ENCODE results near the gene NSFL1C.
"Not testable (repeated sequence)": the region's sequence is repeated elsewhere in the genome, so short reads cannot be mapped to it uniquely, and the experiment has no call there.

The NSFL1C gene

DNA sequence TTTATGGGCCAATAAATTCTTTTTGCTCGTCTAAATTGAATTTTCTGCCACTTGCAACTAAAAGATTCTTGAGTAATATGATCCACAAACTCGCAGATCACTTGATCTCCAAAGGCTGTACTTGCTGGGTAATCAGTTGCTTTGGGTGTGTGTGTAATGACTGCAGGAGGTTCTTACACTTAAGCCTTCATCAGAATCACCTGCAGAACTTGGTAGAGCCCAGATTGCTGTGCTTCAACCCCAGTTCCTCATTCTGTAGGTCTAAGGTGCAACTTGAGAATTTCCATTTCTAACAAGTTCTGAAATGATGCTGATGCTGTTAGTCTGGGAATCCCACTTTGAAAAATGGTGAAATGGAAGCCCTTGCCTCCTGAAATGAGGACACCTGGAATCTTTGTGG is 60.8 kb downstream of the NSFL1C start:
- DNase-seq, result no peak
- Histone ChIP-seq H3K36me3 (ENCODE audit: control insufficient read depth in 4 of 4, insufficient read depth in 4 of 4, low read length in 3 of 4) (no peaks in the 10 kb centered on the region), H3K27ac (ENCODE audit: insufficient read depth in 1 of 2, low read depth in 1 of 2, low read length in 2 of 2, poor library complexity in 1 of 2, severe bottlenecking in 2 of 2) (no peak overlapping the region), H3K27me3 (replicated peaks in 2 of 5; ENCODE audit: control insufficient read depth in 4 of 5, insufficient read depth in 5 of 5, low read length in 4 of 5) (no peaks in the 10 kb centered on the region), H3K4me3 (ENCODE audit: control insufficient read depth in 1 of 7, extremely low read depth in 1 of 7, insufficient read depth in 4 of 7, low read depth in 2 of 7, low read length in 6 of 7) (no peak overlapping the region), H3K9me3 (ENCODE audit: control extremely low read depth in 1 of 5, control insufficient read depth in 4 of 5, insufficient read depth in 2 of 5, low read depth in 1 of 5, low read length in 4 of 5) (peaks cover 0 to 18% (median 4%) of the 10 kb centered on the region in 5 experiments), H3K4me1 (ENCODE audit: control extremely low read depth in 1 of 4, control insufficient read depth in 4 of 4, insufficient read depth in 4 of 4, low read length in 3 of 4) (peaks cover 0 to 7% (median 0%) of the 10 kb centered on the region in 4 experiments)
- ChIA-PET POLR2A (interaction anchor here (0.7 kb wide), 1 partner anchor 303 kb away, joined by 6 read pairs; no protein-coding TSS in a partner anchor), CTCF (interaction anchor here (0.8 to 1.2 kb wide), 2 partner anchors 14 to 93 kb away, joined by 3 read pairs; no protein-coding TSS in a partner anchor)
- 70% methylated on average over 2 of the region's 2 CpGs for WGBS (ENCODE audit: insufficient coverage)

DNA sequence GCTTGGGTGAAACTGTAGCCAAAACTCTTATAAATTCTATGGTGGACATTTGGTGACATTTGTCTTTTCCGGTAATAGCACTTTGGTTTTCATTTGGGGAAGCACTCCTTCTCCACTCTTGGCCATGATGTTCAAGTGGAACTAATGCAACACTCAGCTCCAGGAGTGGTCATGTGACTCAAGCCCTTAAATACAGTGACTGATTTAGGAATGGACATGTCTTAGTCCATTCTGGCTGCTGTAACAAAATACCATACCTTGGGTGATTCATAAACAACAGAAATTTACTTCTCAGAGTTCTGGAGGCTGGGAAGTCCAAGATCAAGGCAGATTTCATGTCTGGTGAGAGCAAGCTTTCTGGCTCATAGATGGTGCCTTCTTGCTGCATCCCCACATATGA is 63.0 kb downstream of the NSFL1C start:
- H3K36me3 ChIP-seq (ENCODE audit: control insufficient read depth in 4 of 4, insufficient read depth in 4 of 4, low read length in 3 of 4), result no peaks in the 10 kb centered on the region
- no peaks in the 10 kb centered on the region for H3K27me3 ChIP-seq (replicated peaks in 2 of 5; ENCODE audit: control insufficient read depth in 4 of 5, insufficient read depth in 5 of 5, low read length in 4 of 5)
- H3K9me3 ChIP-seq (ENCODE audit: control extremely low read depth in 1 of 5, control insufficient read depth in 4 of 5, insufficient read depth in 2 of 5, low read depth in 1 of 5, low read length in 4 of 5), result peaks cover 0 to 18% (median 4%) of the 10 kb centered on the region in 5 experiments
- WGBS (ENCODE audit: insufficient coverage), result 71% methylated on average over 1 of the region's 1 CpG
- peaks cover 0 to 7% (median 0%) of the 10 kb centered on the region in 4 experiments for H3K4me1 ChIP-seq (ENCODE audit: control extremely low read depth in 1 of 4, control insufficient read depth in 4 of 4, insufficient read depth in 4 of 4, low read length in 3 of 4)
- ChIA-PET CTCF (interaction anchor here (1.3 to 1.8 kb wide), 3 partner anchors 9 to 100 kb away, joined by 3 to 4 read pairs (median 3); no protein-coding TSS in a partner anchor), POLR2A (no interaction called here)
- DNase-seq, result no peak
- no peak overlapping the region for H3K27ac ChIP-seq (ENCODE audit: insufficient read depth in 1 of 2, low read depth in 1 of 2, low read length in 2 of 2, poor library complexity in 1 of 2, severe bottlenecking in 2 of 2)
- H3K4me3 ChIP-seq (ENCODE audit: control insufficient read depth in 1 of 7, extremely low read depth in 1 of 7, insufficient read depth in 4 of 7, low read depth in 2 of 7, low read length in 6 of 7), result no peak overlapping the region

DNA sequence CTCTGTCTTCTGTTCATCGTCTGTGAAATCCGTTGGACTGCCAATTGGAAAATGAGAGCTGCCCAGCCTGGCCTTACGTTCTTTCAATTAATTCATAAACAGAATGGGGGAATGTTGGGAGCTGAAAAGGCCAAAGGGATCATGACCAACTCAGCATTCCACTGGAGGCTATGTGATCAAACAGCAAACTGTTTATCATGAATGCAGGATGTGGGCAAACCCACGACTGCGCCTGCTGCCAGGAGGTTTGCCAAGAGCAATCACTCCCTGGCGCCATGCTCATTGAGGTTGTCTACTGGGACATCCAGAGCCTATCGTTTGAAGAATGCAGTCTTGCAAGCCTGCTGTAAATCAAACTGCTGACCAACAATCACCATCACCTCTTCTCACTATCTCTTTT is 64.5 kb downstream of the NSFL1C start:
- WGBS (ENCODE audit: insufficient coverage), result 36% methylated on average over 4 of the region's 7 CpGs
- Histone ChIP-seq H3K36me3 (ENCODE audit: control insufficient read depth in 4 of 4, insufficient read depth in 4 of 4, low read length in 3 of 4) (no peaks in the 10 kb centered on the region), H3K27ac (ENCODE audit: insufficient read depth in 1 of 2, low read depth in 1 of 2, low read length in 2 of 2, poor library complexity in 1 of 2, severe bottlenecking in 2 of 2) (no peak overlapping the region), H3K4me3 (ENCODE audit: control insufficient read depth in 1 of 7, extremely low read depth in 1 of 7, insufficient read depth in 4 of 7, low read depth in 2 of 7, low read length in 6 of 7) (no peak overlapping the region), H3K4me1 (ENCODE audit: control extremely low read depth in 1 of 4, control insufficient read depth in 4 of 4, insufficient read depth in 4 of 4, low read length in 3 of 4) (peaks cover 0 to 8% (median 0%) of the 10 kb centered on the region in 4 experiments), H3K27me3 (replicated peaks in 2 of 5; ENCODE audit: control insufficient read depth in 4 of 5, insufficient read depth in 5 of 5, low read length in 4 of 5) (no peaks in the 10 kb centered on the region), H3K9me3 (ENCODE audit: control extremely low read depth in 1 of 5, control insufficient read depth in 4 of 5, insufficient read depth in 2 of 5, low read depth in 1 of 5, low read length in 4 of 5) (peaks cover 0 to 18% (median 4%) of the 10 kb centered on the region in 5 experiments)
- ChIA-PET CTCF (interaction anchor here (1.3 to 2.9 kb wide), 5 partner anchors 9 to 101 kb away, joined by 3 to 10 read pairs (median 3); partner anchors contain the start of gene FKBP1A), POLR2A (no interaction called here)
- DNase-seq, result no peak

DNA sequence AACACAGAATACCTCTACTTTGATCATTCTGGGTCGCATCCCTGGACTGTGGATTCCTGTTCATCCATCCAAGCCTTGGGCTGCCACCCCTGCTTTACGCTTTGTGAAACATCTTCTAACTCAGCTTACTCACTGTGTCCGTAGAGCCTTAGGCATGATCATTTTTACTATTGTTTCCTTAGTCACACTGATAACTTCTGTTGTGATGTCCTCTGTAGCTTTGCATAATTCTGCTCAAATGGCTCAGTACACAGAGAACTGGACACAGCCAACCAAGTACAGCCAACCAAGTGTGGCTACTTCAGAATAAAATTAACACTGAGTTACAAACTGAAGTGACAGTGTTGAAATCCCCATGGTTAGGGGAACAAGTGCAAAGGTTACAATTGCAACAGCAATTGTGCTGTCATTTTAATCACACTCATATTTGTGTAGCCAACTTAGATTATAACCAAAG is 65.2 kb downstream of the NSFL1C start:
- no peak for DNase-seq
- 100% methylated on average over 3 of the region's 3 CpGs for WGBS (ENCODE audit: insufficient coverage)
- no peak overlapping the region for H3K4me3 ChIP-seq (ENCODE audit: control insufficient read depth in 1 of 7, extremely low read depth in 1 of 7, insufficient read depth in 4 of 7, low read depth in 2 of 7, low read length in 6 of 7)
- H3K36me3 ChIP-seq (ENCODE audit: control insufficient read depth in 4 of 4, insufficient read depth in 4 of 4, low read length in 3 of 4), result no peaks in the 10 kb centered on the region
- POLR2A ChIA-PET, result no interaction called here
- H3K27me3 ChIP-seq (replicated peaks in 2 of 5; ENCODE audit: control insufficient read depth in 4 of 5, insufficient read depth in 5 of 5, low read length in 4 of 5), result no peaks in the 10 kb centered on the region
- H3K4me1 ChIP-seq (ENCODE audit: control extremely low read depth in 1 of 4, control insufficient read depth in 4 of 4, insufficient read depth in 4 of 4, low read length in 3 of 4), result peaks cover 0 to 15% (median 2%) of the 10 kb centered on the region in 4 experiments
- H3K27ac ChIP-seq (ENCODE audit: insufficient read depth in 1 of 2, low read depth in 1 of 2, low read length in 2 of 2, poor library complexity in 1 of 2, severe bottlenecking in 2 of 2), result no peak overlapping the region
- peaks cover 0 to 23% (median 6%) of the 10 kb centered on the region in 5 experiments for H3K9me3 ChIP-seq (ENCODE audit: control extremely low read depth in 1 of 5, control insufficient read depth in 4 of 5, insufficient read depth in 2 of 5, low read depth in 1 of 5, low read length in 4 of 5)
- CTCF ChIA-PET, result interaction anchor here (1.3 to 2.9 kb wide), 4 partner anchors 8 to 89 kb away, joined by 3 to 10 read pairs (median 4); partner anchors contain the start of gene FKBP1A

DNA sequence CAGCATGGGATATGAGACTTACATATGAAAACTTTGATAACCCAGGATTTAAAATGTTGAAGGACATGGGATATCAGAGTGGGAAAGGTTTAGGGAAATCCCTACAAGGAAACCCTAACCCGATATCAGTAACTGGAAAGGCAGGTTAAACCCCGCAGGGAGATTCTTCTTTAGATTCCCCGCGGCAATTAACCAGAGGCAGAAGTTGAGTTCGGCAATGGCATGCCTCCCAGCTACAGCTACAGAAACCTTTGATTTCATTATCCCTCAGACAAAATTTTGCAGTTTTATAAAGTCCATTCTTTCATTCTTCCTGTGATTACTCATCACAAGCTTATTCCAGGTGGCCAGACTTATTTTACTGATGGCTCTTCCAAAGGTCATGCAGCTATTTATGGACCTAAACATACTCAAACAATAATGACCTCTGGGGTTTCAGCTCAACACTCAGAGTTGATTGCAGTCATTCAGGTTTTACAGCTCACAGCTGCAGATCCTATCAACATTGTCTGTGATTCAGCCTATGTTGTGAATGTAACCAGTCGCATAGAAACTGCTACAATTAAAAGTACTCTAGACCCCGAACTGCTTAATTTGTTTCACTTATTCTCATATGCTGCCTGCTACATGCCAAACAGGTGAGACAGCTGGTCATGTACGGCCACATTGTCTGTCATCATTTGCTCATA is 66.8 kb downstream of the NSFL1C start:
- Histone ChIP-seq H3K9me3 (ENCODE audit: control extremely low read depth in 1 of 5, control insufficient read depth in 4 of 5, insufficient read depth in 2 of 5, low read depth in 1 of 5, low read length in 4 of 5) (peaks cover 0 to 23% (median 3%) of the 10 kb centered on the region in 5 experiments), H3K4me1 (ENCODE audit: control extremely low read depth in 1 of 4, control insufficient read depth in 4 of 4, insufficient read depth in 4 of 4, low read length in 3 of 4) (peaks cover 4 to 31% (median 15%) of the 10 kb centered on the region in 4 experiments)
- H3K27me3 ChIP-seq (replicated peaks in 2 of 5; ENCODE audit: control insufficient read depth in 4 of 5, insufficient read depth in 5 of 5, low read length in 4 of 5); H3K36me3 ChIP-seq (ENCODE audit: control insufficient read depth in 4 of 4, insufficient read depth in 4 of 4, low read length in 3 of 4); H3K27ac ChIP-seq (ENCODE audit: insufficient read depth in 1 of 2, low read depth in 1 of 2, low read length in 2 of 2, poor library complexity in 1 of 2, severe bottlenecking in 2 of 2); DNase-seq; H3K4me3 ChIP-seq (ENCODE audit: control insufficient read depth in 1 of 7, extremely low read depth in 1 of 7, insufficient read depth in 4 of 7, low read depth in 2 of 7, low read length in 6 of 7); POLR2A ChIA-PET: not testable (repeated sequence)
- WGBS (ENCODE audit: insufficient coverage), result 94% methylated on average over 8 of the region's 8 CpGs
- CTCF ChIA-PET, result interaction anchor here (1.4 to 2.9 kb wide), 3 partner anchors 13 to 87 kb away, joined by 5 to 10 read pairs (median 6); no protein-coding TSS in a partner anchor

DNA sequence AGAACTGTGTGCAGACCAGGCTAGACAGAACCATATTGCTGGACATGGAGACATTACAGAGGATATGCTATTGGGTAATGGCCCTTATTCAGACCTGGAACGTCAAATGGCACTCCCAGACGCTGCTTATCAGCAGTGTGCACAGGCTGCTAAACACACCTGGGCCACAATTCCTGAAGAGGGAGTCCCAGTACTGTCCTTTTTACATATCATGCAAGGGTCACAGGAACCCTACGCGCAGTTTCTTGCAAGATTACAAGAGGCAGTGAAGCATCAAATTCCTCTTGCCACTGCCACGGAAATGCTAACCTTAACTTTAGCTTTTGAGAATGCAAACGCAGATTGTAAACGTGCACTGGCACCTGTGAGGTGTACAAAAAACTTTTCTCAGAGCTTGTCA is 68.5 kb downstream of the NSFL1C start:
- CTCF ChIA-PET, result interaction anchor here (1.3 to 4.4 kb wide), 3 partner anchors 23 to 366 kb away, joined by 3 to 19 read pairs (median 4); no protein-coding TSS in a partner anchor
- H3K4me3 ChIP-seq (ENCODE audit: control insufficient read depth in 1 of 7, extremely low read depth in 1 of 7, insufficient read depth in 4 of 7, low read depth in 2 of 7, low read length in 6 of 7); H3K36me3 ChIP-seq (ENCODE audit: control insufficient read depth in 4 of 4, insufficient read depth in 4 of 4, low read length in 3 of 4); H3K27ac ChIP-seq (ENCODE audit: insufficient read depth in 1 of 2, low read depth in 1 of 2, low read length in 2 of 2, poor library complexity in 1 of 2, severe bottlenecking in 2 of 2); POLR2A ChIA-PET; DNase-seq; H3K27me3 ChIP-seq (replicated peaks in 2 of 5; ENCODE audit: control insufficient read depth in 4 of 5, insufficient read depth in 5 of 5, low read length in 4 of 5): not testable (repeated sequence)
- H3K4me1 ChIP-seq (ENCODE audit: control extremely low read depth in 1 of 4, control insufficient read depth in 4 of 4, insufficient read depth in 4 of 4, low read length in 3 of 4), result peaks cover 15 to 48% (median 30%) of the 10 kb centered on the region in 4 experiments
- H3K9me3 ChIP-seq (ENCODE audit: control extremely low read depth in 1 of 5, control insufficient read depth in 4 of 5, insufficient read depth in 2 of 5, low read depth in 1 of 5, low read length in 4 of 5), result peaks cover 0 to 16% (median 3%) of the 10 kb centered on the region in 5 experiments
- 100% methylated on average over 4 of the region's 7 CpGs for WGBS (ENCODE audit: insufficient coverage)

DNA sequence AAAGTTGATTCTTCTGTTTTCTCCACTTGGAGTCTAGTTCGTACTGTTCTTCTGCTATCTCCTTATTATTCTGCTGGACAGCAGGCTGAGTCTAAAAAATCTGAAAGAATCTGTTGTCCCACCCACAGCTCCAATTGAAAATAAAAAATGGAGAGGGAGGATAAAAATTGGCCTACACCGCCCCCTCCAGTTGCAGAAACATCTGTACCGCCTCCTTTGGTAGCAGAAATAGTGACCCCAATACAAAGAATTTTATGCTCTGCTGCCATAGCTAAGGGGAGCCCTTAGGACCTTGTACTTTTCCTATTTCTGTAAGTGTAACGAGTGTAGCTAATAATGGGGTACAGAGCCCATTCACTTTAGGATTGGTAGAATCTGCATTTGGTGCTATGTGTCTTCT is 68.9 kb downstream of the NSFL1C start:
- 100% methylated on average over 1 of the region's 4 CpGs for WGBS (ENCODE audit: insufficient coverage)
- no peaks in the 10 kb centered on the region for H3K36me3 ChIP-seq (ENCODE audit: control insufficient read depth in 4 of 4, insufficient read depth in 4 of 4, low read length in 3 of 4)
- DNase-seq, result no peak
- CTCF ChIA-PET, result interaction anchor here (1.3 to 4.4 kb wide), 3 partner anchors 22 to 367 kb away, joined by 3 to 19 read pairs (median 4); no protein-coding TSS in a partner anchor
- no peak overlapping the region for H3K27ac ChIP-seq (ENCODE audit: insufficient read depth in 1 of 2, low read depth in 1 of 2, low read length in 2 of 2, poor library complexity in 1 of 2, severe bottlenecking in 2 of 2)
- H3K9me3 ChIP-seq (ENCODE audit: control extremely low read depth in 1 of 5, control insufficient read depth in 4 of 5, insufficient read depth in 2 of 5, low read depth in 1 of 5, low read length in 4 of 5), result peaks cover 0 to 12% (median under 1%) of the 10 kb centered on the region in 5 experiments
- H3K4me3 ChIP-seq (ENCODE audit: control insufficient read depth in 1 of 7, extremely low read depth in 1 of 7, insufficient read depth in 4 of 7, low read depth in 2 of 7, low read length in 6 of 7), result no peak overlapping the region
- H3K4me1 ChIP-seq (ENCODE audit: control extremely low read depth in 1 of 4, control insufficient read depth in 4 of 4, insufficient read depth in 4 of 4, low read length in 3 of 4), result peaks cover 15 to 48% (median 30%) of the 10 kb centered on the region in 4 experiments
- H3K27me3 ChIP-seq (replicated peaks in 2 of 5; ENCODE audit: control insufficient read depth in 4 of 5, insufficient read depth in 5 of 5, low read length in 4 of 5), result no peaks in the 10 kb centered on the region
- POLR2A ChIA-PET, result no interaction called here
